Parathyroid adenoma (tissue), 2 donors: ENCODE data around the gene CCDC141.

Experiments used
- H2AFZ ChIP-seq: fragments of 300-600 bp; sonication (generic); one replicate; pipeline ENCODE4 v1.7.0; 2017; ENCODE audit warnings: antibody characterized with exemption, mild to moderate bottlenecking
- H3K27ac ChIP-seq: fragments of 300-600 bp; sonication (generic); one replicate; pipeline ENCODE4 v1.7.0; 2017
- H3K27me3 ChIP-seq: fragments of 300-600 bp; sonication (generic); one replicate; pipeline ENCODE4 v1.7.0; 2017; ENCODE audit warnings: low read length; ENCODE audit not compliant: control insufficient read depth, insufficient read depth
- H3K36me3 ChIP-seq: fragments of 300-600 bp; sonication (generic); one replicate; pipeline ENCODE4 v1.7.0; 2017; ENCODE audit warnings: low read length; ENCODE audit not compliant: control insufficient read depth, insufficient read depth
- H3K4me1 ChIP-seq: fragments of 300-600 bp; sonication (generic); one replicate; pipeline ENCODE4 v1.7.0; 2017; ENCODE audit warnings: control low read depth
- H3K4me2 ChIP-seq: fragments of 300-600 bp; sonication (generic); one replicate; pipeline ENCODE4 v1.7.0; 2017; ENCODE audit warnings: low read length
- H3K4me3 ChIP-seq: fragments of 300-600 bp; sonication (generic); one replicate; pipeline ENCODE4 v1.7.0; 2017; ENCODE audit warnings: low read depth, low read length
- H3K79me2 ChIP-seq: fragments of 300-600 bp; sonication (generic); one replicate; pipeline ENCODE4 v1.7.0; 2017; ENCODE audit warnings: control low read depth
- H3K9ac ChIP-seq: fragments of 300-600 bp; sonication (generic); one replicate; pipeline ENCODE4 v1.7.0; 2017; ENCODE audit warnings: mild to moderate bottlenecking
- H3K9me3 ChIP-seq: fragments of 300-600 bp; sonication (generic); one replicate; pipeline ENCODE4 v1.7.0; 2017; ENCODE audit warnings: low read length; ENCODE audit not compliant: control insufficient read depth
- TF ChIP-seq, protein P1 (sequence below): fragments of 300-600 bp; sonication (generic); IDR thresholded peaks from one replicate; pipeline ENCODE4 v1.7.0; 2017; ENCODE audit warnings: antibody characterized with exemption, mild to moderate bottlenecking
- donor health status: primary hyperparathyroidism.

CCDC141 gene

DNA sequence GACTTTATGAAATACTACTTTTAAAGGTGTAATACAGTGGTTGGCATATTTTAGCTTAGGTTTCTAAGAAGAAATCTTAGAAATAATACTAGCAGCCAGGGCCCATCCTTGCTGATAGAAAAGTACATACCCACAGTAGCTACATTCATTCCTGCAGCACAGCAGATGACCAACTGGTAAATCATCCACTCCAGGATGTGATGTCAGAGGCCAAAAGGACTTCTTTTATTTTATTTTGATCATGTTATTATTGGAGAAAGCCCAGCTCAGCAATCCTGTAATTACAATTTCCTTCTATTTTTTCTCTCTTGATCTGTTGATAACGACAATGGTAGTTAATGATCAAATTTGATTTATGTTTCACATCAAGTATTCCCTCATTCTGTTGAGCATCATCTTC lies 224.8 kb downstream of the CCDC141 start:
- no peak overlapping the region for H3K27ac ChIP-seq
- no peak overlapping the region for H3K4me3 ChIP-seq
- no peaks in the 10 kb centered on the region for H3K79me2 ChIP-seq
- no peak overlapping the region for H2AFZ ChIP-seq
- H3K4me2 ChIP-seq: no peak overlapping the region
- no peak overlapping the region for H3K9ac ChIP-seq
- H3K4me1 ChIP-seq: no peaks in the 10 kb centered on the region
- H3K36me3 ChIP-seq: no peaks in the 10 kb centered on the region
- H3K9me3 ChIP-seq: no peaks in the 10 kb centered on the region
- TF ChIP-seq, protein P1, sequence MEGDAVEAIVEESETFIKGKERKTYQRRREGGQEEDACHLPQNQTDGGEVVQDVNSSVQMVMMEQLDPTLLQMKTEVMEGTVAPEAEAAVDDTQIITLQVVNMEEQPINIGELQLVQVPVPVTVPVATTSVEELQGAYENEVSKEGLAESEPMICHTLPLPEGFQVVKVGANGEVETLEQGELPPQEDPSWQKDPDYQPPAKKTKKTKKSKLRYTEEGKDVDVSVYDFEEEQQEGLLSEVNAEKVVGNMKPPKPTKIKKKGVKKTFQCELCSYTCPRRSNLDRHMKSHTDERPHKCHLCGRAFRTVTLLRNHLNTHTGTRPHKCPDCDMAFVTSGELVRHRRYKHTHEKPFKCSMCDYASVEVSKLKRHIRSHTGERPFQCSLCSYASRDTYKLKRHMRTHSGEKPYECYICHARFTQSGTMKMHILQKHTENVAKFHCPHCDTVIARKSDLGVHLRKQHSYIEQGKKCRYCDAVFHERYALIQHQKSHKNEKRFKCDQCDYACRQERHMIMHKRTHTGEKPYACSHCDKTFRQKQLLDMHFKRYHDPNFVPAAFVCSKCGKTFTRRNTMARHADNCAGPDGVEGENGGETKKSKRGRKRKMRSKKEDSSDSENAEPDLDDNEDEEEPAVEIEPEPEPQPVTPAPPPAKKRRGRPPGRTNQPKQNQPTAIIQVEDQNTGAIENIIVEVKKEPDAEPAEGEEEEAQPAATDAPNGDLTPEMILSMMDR: no peak
- no peaks in the 10 kb centered on the region for H3K27me3 ChIP-seq

DNA sequence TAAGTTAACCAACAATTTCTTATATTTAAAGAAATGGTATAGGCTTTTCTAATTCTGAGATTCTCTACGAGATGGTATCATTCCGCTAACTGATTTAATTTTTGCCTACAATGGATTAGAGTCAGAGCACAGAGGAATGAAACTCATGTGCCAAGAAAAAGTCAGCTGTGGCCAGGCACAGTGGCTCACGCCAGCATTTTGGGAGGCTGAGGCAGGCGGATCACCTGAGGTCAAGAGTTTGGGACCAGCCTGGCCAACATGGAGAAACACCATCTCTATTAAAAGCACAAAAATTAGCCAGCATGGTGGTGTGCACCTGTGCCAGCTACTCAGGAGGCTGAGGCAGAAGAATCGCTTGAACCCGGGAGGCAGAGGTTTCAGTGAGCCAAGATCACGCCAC lies 225.8 kb downstream of the CCDC141 start:
- Histone ChIP-seq H3K4me3 (no peak overlapping the region), H3K79me2 (no peaks in the 10 kb centered on the region), H3K9ac (no peak overlapping the region), H3K9me3 (no peaks in the 10 kb centered on the region), H3K4me2 (no peak overlapping the region), H3K36me3 (no peaks in the 10 kb centered on the region), H3K27ac (no peak overlapping the region), H2AFZ (no peak overlapping the region), H3K27me3 (no peaks in the 10 kb centered on the region), H3K4me1 (no peaks in the 10 kb centered on the region)
- TF ChIP-seq, protein P1: no peak

DNA sequence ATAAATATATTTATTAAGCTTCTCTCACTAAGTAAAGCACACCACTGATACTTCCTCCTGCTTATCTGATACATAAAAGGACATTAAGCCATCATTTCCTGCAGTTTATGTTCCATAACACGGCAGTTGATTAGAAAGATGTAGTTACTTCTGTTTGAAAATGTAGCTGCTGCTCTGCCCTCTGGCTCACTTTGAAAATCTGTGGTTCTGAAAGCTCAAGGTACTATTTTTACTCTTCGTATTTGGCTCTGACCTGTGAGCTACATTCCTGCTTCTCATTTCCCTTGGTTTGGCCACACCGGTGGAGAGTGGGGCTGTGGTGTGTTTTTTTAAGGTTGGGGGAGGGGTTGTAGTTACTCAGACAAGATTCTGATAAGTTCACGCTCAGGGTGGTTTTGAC lies 229.9 kb downstream of the CCDC141 start:
- Histone ChIP-seq H3K27ac (no peak overlapping the region), H3K4me3 (no peak overlapping the region)

DNA sequence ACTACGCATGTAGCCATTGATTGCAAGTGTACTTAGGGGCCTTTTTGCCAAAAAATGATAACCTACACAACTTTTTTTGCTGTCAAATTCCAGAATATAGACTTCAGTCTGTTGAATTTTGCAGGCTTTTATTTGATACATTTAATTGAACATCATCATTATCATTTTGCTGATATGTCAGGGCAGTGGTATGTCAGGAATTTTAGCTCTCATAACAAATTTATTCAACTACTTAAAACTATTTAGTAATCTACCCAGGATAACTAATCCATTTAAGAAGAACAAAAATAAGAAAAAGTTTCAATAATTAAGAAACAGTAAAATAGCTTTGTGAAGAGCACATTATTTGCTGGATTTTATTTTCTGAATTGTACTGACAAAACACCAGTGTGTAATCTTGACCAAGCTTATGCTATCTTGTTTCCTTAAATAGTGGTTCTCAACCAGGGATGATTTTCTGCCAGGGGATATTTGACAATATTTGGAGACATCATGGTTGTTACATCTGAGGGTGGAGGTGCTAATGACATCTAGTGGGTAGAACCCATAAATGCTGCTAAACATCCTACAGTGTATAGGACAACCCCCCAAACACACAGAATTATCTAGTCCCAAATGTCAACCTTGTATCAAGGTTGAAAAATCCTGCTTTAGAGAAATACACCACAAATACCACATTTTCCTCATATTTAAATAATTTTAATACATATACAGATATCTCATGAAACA lies 230.6 kb downstream of the CCDC141 start:
- Histone ChIP-seq H3K9ac (no peak overlapping the region), H3K4me3 (no peak overlapping the region), H2AFZ (no peak overlapping the region), H3K27me3 (no peaks in the 10 kb centered on the region), H3K27ac (no peak overlapping the region), H3K36me3 (no peaks in the 10 kb centered on the region), H3K4me1 (no peaks in the 10 kb centered on the region), H3K9me3 (no peaks in the 10 kb centered on the region), H3K4me2 (no peak overlapping the region), H3K79me2 (no peaks in the 10 kb centered on the region)
- TF ChIP-seq, protein P1: no peak

More for the DNA sequence above, 229.9 kb downstream of the CCDC141 start:
- Histone ChIP-seq H3K9me3 (no peaks in the 10 kb centered on the region), H3K79me2 (no peaks in the 10 kb centered on the region), H3K4me1 (no peaks in the 10 kb centered on the region), H3K9ac (no peak overlapping the region), H3K27me3 (no peaks in the 10 kb centered on the region), H3K4me2 (no peak overlapping the region), H3K36me3 (no peaks in the 10 kb centered on the region), H2AFZ (no peak overlapping the region)
- TF ChIP-seq, protein P1: no peak

DNA sequence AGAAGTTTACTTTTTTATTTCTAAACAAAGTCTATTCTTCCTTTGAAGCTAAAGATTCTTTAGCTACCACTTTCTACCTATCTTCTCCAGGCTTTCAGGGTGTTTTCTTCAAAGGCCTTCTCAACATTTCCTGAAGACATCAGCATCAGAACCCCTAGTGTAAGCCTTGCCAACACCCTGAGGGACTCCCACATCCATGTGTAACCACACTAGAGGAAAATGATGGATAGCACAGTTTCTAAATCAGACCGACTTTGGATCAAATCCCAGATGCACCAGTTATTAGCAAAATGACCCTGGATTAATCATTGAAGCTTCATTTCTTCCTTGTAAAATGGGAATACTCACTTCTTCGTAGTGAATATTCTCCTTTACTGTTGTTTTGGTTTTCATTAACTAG lies 238.0 kb downstream of the CCDC141 start:
- H3K27me3 ChIP-seq: no peaks in the 10 kb centered on the region
- H3K4me1 ChIP-seq: no peaks in the 10 kb centered on the region
- H3K4me3 ChIP-seq: no peak overlapping the region
- H3K27ac ChIP-seq: no peak overlapping the region
- no peak overlapping the region for H3K9ac ChIP-seq
- H3K9me3 ChIP-seq: no peaks in the 10 kb centered on the region
- H3K36me3 ChIP-seq: no peaks in the 10 kb centered on the region
- H3K4me2 ChIP-seq: no peak overlapping the region
- TF ChIP-seq, protein P1: no peak
- H2AFZ ChIP-seq: no peak overlapping the region
- no peaks in the 10 kb centered on the region for H3K79me2 ChIP-seq
